HCT116 (cell line): ENCODE measurements around the gene MYCN. TPM values are rescaled to one million over a fixed set of nuclear protein-coding genes. Genes with fewer than 3 reads are reported as not detected.

ENCODE experiments used
- ATAC-seq: fragments of 200-7000 bp; cut with Tn5 transposase; 2 replicates; pipeline ENCODE4 v1.9.1; 2020; ENCODE audit warnings: mild to moderate bottlenecking, moderate library complexity
- BruUV-seq: library from RNA; stranded (reverse); fragments of 400-500 nt; replicated peaks from 2 replicates; lab custom pipeline; 2021; lab: Mats Ljungman, UMichigan
- CTCF ChIA-PET: fragments of 300-600 bp; sonication (Branson Sonifier 250); formaldehyde crosslinking; loops from one replicate; lab custom pipeline; 2021; ENCODE audit warnings: antibody characterized with exemption; lab: Charles Lee
- POLR2A ChIA-PET: fragments of 300-600, 350-600 bp; sonication (Branson Sonifier 250); formaldehyde crosslinking; loops from one replicate; lab custom pipeline; 2021; ENCODE audit warnings: antibody characterized with exemption; lab: Charles Lee
- RAD21 ChIA-PET, 2 experiments: fragments of 300-600 bp; sonication (Branson Sonifier 250); formaldehyde crosslinking; loops; one replicate each; lab custom pipeline; 2023; ENCODE audit warnings: low total read pairs in 2 of 2; ENCODE audit not compliant: uncharacterized antibody in 2 of 2, unreplicated experiment in 2 of 2, low non-redundant PET in 1 of 2; lab: Charles Lee
- DNase-seq: peaks from one replicate; pipeline ENCODE4 v3.0.0-alpha.2; 2010; ENCODE audit warnings: low read depth, low spot score
- H2AFZ ChIP-seq: fragments of 200-600 bp; shearing (Covaris generic), sonication (generic); 2 replicates; pipeline ENCODE4 v1.6.1; 2017; ENCODE audit warnings: low read depth, mixed run types, mixed read lengths, antibody characterized with exemption, low read length; ENCODE audit not compliant: poor library complexity, severe bottlenecking
- H3K27ac ChIP-seq: 2 replicates; pipeline ENCODE4 v1.5.1; 2012; ENCODE audit warnings: low read depth, low read length
- H3K27me3 ChIP-seq: fragments of 200-600 bp; sonication (generic); 2 replicates; pipeline ENCODE4 v1.6.1; 2016; ENCODE audit warnings: mixed run types, low read length, mixed read lengths; ENCODE audit not compliant: insufficient read depth
- H3K36me3 ChIP-seq, 2 experiments: fragments of 200-500 bp in 1 of 2; fragments of 200-600 bp in 1 of 2; sonication (Bioruptor generic) in 1 of 2; sonication (generic) in 1 of 2; 2 replicates each; pipeline versions ENCODE4 v1.5.1 to v1.6.1; 2014 to 2016; ENCODE audit warnings: low read length in 2 of 2, inconsistent platforms in 1 of 2, mixed read lengths in 1 of 2, mixed run types in 1 of 2; ENCODE audit not compliant: insufficient read depth in 2 of 2, control insufficient read depth in 1 of 2
- H3K4me1 ChIP-seq, 2 experiments: fragments of 200-600 bp in 1 of 2; sonication (generic) in 1 of 2; 2 replicates each; pipeline versions ENCODE4 v1.5.1 to v1.6.1; 2012 to 2017; ENCODE audit warnings: low read length in 2 of 2, inconsistent platforms in 1 of 2, mild to moderate bottlenecking in 1 of 2, mixed read lengths in 1 of 2, mixed run types in 1 of 2, moderate library complexity in 1 of 2; ENCODE audit not compliant: insufficient read depth in 2 of 2, control insufficient read depth in 1 of 2
- H3K4me2 ChIP-seq: fragments of 200-600 bp; sonication (generic); 2 replicates; pipeline ENCODE4 v1.6.1; 2017; ENCODE audit warnings: mixed run types, low read length, mixed read lengths
- H3K4me3 ChIP-seq, 2 experiments: fragments of 200-600 bp in 1 of 2; sonication (generic) in 1 of 2; replicated peaks in 1 of 2; 2 replicates each; pipeline ENCODE4 v1.5.1; 2011 to 2016; ENCODE audit warnings: low read length in 2 of 2, control low read depth in 1 of 2, low read depth in 1 of 2, mild to moderate bottlenecking in 1 of 2, mixed read lengths in 1 of 2, mixed run types in 1 of 2
- H3K79me2 ChIP-seq: fragments of 200-600 bp; sonication (generic); 2 replicates; pipeline ENCODE4 v1.6.1; 2017; ENCODE audit warnings: mild to moderate bottlenecking, mixed run types, low read length, moderate library complexity, mixed read lengths; ENCODE audit not compliant: insufficient read depth
- H3K9ac ChIP-seq: fragments of 200-600 bp; sonication (generic); 2 replicates; pipeline ENCODE4 v1.6.1; 2016; ENCODE audit warnings: low read length, mixed read lengths
- H3K9me2 ChIP-seq: fragments of 200-600 bp; sonication (generic), shearing (Covaris generic); 2 replicates; pipeline ENCODE4 v1.6.1; 2017; ENCODE audit warnings: mixed run types, mild to moderate bottlenecking, moderate library complexity; ENCODE audit not compliant: insufficient read depth
- H3K9me3 ChIP-seq, 2 experiments: fragments of 200-500 bp in 1 of 2; fragments of 200-600 bp in 1 of 2; sonication (Bioruptor generic) in 1 of 2; sonication (generic) in 1 of 2; 2 replicates each; pipeline ENCODE4 v1.6.1; 2014 to 2017; ENCODE audit warnings: low read length in 2 of 2, mixed read lengths in 2 of 2, inconsistent platforms in 1 of 2, low read depth in 1 of 2, mild to moderate bottlenecking in 1 of 2, mixed run types in 1 of 2, moderate library complexity in 1 of 2; ENCODE audit not compliant: control insufficient read depth in 1 of 2, insufficient read depth in 1 of 2
- H4K20me1 ChIP-seq: fragments of 200-600 bp; sonication (generic), shearing (Covaris generic); 2 replicates; pipeline ENCODE4 v1.6.1; 2017; ENCODE audit warnings: mixed run types, mild to moderate bottlenecking, moderate library complexity; ENCODE audit not compliant: insufficient read depth
- CBX3 ChIP-seq: IDR thresholded peaks from 2 replicates; pipeline ENCODE4 v1.6.1; 2012; ENCODE audit warnings: low read depth
- CEBPB ChIP-seq: IDR thresholded peaks from 2 replicates; pipeline ENCODE4 v1.6.1; 2012; ENCODE audit warnings: low read depth
- EGR1 ChIP-seq: IDR thresholded peaks from 2 replicates; pipeline ENCODE4 v1.6.1; 2012; ENCODE audit warnings: low read depth
- ELF1 ChIP-seq: IDR thresholded peaks from 2 replicates; pipeline ENCODE4 v1.6.1; 2012; ENCODE audit warnings: low read depth, borderline replicate concordance
- EZH2 ChIP-seq: fragments of 200-600 bp; sonication (generic); IDR thresholded peaks from 2 replicates; pipeline ENCODE4 v1.6.1; 2017; ENCODE audit warnings: antibody characterized with exemption, mixed run types
- FOSL1 ChIP-seq: IDR thresholded peaks from 2 replicates; pipeline ENCODE4 v1.6.1; 2012; ENCODE audit warnings: low read depth
- POLR2A ChIP-seq: IDR thresholded peaks from 2 replicates; pipeline ENCODE4 v1.7.0; 2011; ENCODE audit warnings: borderline replicate concordance; ENCODE audit not compliant: insufficient read depth, insufficient read length; ENCODE audit errors: extremely low read depth
- POLR2AphosphoS5 ChIP-seq: IDR thresholded peaks from 2 replicates; pipeline ENCODE4 v1.6.1; 2011; ENCODE audit warnings: mild to moderate bottlenecking, low read depth, low read length, moderate library complexity
- RAD21 ChIP-seq: IDR thresholded peaks from 2 replicates; pipeline ENCODE4 v1.6.1; 2012; ENCODE audit warnings: low read depth, mild to moderate bottlenecking
- SIN3A ChIP-seq: IDR thresholded peaks from 2 replicates; pipeline ENCODE4 v1.6.1; 2012; ENCODE audit warnings: low read depth
- SP1 ChIP-seq: IDR thresholded peaks from 2 replicates; pipeline ENCODE4 v1.6.1; 2012; ENCODE audit warnings: low read depth
- TCF7L2 ChIP-seq: IDR thresholded peaks from 2 replicates; pipeline ENCODE4 v1.7.0; 2011; ENCODE audit warnings: borderline replicate concordance, inconsistent platforms; ENCODE audit not compliant: insufficient read depth, insufficient read length; ENCODE audit errors: extremely low read depth
- YY1 ChIP-seq: IDR thresholded peaks from 2 replicates; pipeline ENCODE4 v1.6.1; 2011; ENCODE audit warnings: low read length, low read depth, moderate library complexity, mild to moderate bottlenecking; ENCODE audit not compliant: insufficient replicate concordance; ENCODE audit errors: extremely low read depth
- ZNF274 ChIP-seq: fragments of 200-500 bp; sonication (Bioruptor generic); IDR thresholded peaks from 2 replicates; pipeline ENCODE4 v1.6.1; 2014; ENCODE audit warnings: mild to moderate bottlenecking, low read depth, low read length, inconsistent platforms
- intact Hi-C: fragments of 100-400 bp; cut with micrococcal nuclease; formaldehyde crosslinking; loops from 2 replicates; pipeline ENCODE4 v1.10.0; 2022
- total RNA-seq: library from RNA; stranded (reverse); gene quantifications from one replicate; pipeline ENCODE4 v1.2.1, GENCODE V29; 2021; ENCODE audit not compliant: unreplicated experiment
- TF ChIP-seq, protein P1 (sequence below): IDR thresholded peaks from 2 replicates; pipeline ENCODE4 v1.6.1; 2011; ENCODE audit warnings: mild to moderate bottlenecking, low read length, moderate library complexity; ENCODE audit not compliant: insufficient replicate concordance; ENCODE audit errors: extremely low read depth
- TF ChIP-seq, protein P2 (sequence below): IDR thresholded peaks from 2 replicates; pipeline ENCODE4 v1.6.1; 2012; ENCODE audit warnings: low read depth
- TF ChIP-seq, protein P3 (sequence below): IDR thresholded peaks from 2 replicates; pipeline ENCODE4 v1.6.1; 2012
- TF ChIP-seq, protein P4 (sequence below): IDR thresholded peaks from 2 replicates; pipeline ENCODE4 v1.6.1; 2012
- TF ChIP-seq, protein P5 (sequence below), 3 experiments: fragments of 200-600 bp in 1 of 3; sonication (generic) in 1 of 3; IDR thresholded peaks in 2 of 3; conservative IDR thresholded peaks in 1 of 3; 2 replicates each; pipeline ENCODE4 v1.5.1; 2012 to 2017; ENCODE audit warnings: low read depth in 2 of 3, low read length in 2 of 3, antibody characterized with exemption in 1 of 3, borderline replicate concordance in 1 of 3, control low read depth in 1 of 3, mild to moderate bottlenecking in 1 of 3, mixed read lengths in 1 of 3, mixed run types in 1 of 3, moderate library complexity in 1 of 3; ENCODE audit not compliant: insufficient read depth in 1 of 3

MYCN gene
- total RNA-seq, 1 experiment from 2014 or later = not detected

DNA sequence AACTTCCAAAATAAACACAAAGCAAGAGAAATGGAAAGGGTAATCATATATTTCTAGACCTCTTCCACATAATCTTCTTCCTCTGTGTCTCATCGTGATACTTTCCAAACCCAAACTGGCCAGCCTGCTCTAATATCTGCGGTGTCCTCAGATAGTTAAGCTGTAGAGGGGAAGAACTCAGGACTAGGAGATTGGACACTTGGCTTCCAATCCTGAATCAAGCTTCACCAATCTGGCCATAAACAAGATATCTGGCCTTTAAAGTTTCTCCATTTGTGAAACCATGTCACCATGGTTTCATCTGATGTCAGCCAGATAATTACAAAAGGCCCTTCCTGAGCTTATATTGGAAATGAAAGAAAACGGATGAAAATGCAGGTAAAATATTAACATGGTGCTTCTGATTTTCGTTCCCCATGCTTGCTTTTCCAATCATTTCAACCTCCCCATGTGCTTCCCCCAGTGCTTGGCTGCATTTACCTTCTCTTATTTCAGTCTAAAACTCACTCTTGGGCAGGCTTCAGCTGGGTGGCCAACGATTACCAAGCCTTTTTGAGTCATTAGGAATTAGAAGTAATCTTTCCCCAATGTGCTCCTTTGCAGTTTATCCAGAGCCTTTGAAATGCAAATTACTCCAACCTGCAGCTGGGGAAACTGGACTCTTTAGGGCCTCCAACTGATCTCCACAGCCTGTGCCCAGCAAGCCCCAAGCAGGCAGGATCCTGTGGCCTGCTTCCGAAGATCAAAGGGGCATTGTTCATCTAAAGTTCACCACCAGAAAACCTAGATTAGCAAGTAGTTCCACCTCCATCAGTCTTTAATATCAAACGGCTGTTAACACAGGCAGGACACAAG, 44.5 kb upstream of the MYCN start:
- no peak overlapping the region for H3K27ac ChIP-seq
- ChIA-PET POLR2A (no interaction called here), CTCF (no interaction called here), RAD21 (no interaction called here)
- no peaks in the 10 kb centered on the region for H3K9me2 ChIP-seq
- no peak overlapping the region for H2AFZ ChIP-seq
- no peak overlapping the region for H3K9ac ChIP-seq
- 0 out of 4 replicates have a peak, but pooled peaks cover 0 to 4% of the 10 kb centered on the region in 2 experiments for H3K9me3 ChIP-seq
- intact Hi-C loops = no loop called here
- no peak for DNase-seq
- BruUV-seq = no TSS peak
- no peak for ATAC-seq
- H4K20me1 ChIP-seq = no peaks in the 10 kb centered on the region
- H3K4me3 ChIP-seq = no peak overlapping the region
- H3K4me1 ChIP-seq = no peaks in the 10 kb centered on the region
- H3K4me2 ChIP-seq = no peak overlapping the region
- no peaks in the 10 kb centered on the region for H3K36me3 ChIP-seq
- no peaks in the 10 kb centered on the region for H3K79me2 ChIP-seq
- H3K27me3 ChIP-seq = no peaks in the 10 kb centered on the region
- TF ChIP-seq FOSL1 (no peak), CEBPB (no peak), EZH2 (no peak), ELF1 (no peak), SIN3A (no peak), CBX3 (no peak), POLR2A (no peak), YY1 (no peak), SP1 (no peak), ZNF274 (no peak), POLR2AphosphoS5 (no peak), RAD21 (no peak), TCF7L2 (no peak), EGR1 (no peak)
- TF ChIP-seq, protein P1, sequence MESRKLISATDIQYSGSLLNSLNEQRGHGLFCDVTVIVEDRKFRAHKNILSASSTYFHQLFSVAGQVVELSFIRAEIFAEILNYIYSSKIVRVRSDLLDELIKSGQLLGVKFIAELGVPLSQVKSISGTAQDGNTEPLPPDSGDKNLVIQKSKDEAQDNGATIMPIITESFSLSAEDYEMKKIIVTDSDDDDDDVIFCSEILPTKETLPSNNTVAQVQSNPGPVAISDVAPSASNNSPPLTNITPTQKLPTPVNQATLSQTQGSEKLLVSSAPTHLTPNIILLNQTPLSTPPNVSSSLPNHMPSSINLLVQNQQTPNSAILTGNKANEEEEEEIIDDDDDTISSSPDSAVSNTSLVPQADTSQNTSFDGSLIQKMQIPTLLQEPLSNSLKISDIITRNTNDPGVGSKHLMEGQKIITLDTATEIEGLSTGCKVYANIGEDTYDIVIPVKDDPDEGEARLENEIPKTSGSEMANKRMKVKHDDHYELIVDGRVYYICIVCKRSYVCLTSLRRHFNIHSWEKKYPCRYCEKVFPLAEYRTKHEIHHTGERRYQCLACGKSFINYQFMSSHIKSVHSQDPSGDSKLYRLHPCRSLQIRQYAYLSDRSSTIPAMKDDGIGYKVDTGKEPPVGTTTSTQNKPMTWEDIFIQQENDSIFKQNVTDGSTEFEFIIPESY = no peak
- TF ChIP-seq, protein P2, sequence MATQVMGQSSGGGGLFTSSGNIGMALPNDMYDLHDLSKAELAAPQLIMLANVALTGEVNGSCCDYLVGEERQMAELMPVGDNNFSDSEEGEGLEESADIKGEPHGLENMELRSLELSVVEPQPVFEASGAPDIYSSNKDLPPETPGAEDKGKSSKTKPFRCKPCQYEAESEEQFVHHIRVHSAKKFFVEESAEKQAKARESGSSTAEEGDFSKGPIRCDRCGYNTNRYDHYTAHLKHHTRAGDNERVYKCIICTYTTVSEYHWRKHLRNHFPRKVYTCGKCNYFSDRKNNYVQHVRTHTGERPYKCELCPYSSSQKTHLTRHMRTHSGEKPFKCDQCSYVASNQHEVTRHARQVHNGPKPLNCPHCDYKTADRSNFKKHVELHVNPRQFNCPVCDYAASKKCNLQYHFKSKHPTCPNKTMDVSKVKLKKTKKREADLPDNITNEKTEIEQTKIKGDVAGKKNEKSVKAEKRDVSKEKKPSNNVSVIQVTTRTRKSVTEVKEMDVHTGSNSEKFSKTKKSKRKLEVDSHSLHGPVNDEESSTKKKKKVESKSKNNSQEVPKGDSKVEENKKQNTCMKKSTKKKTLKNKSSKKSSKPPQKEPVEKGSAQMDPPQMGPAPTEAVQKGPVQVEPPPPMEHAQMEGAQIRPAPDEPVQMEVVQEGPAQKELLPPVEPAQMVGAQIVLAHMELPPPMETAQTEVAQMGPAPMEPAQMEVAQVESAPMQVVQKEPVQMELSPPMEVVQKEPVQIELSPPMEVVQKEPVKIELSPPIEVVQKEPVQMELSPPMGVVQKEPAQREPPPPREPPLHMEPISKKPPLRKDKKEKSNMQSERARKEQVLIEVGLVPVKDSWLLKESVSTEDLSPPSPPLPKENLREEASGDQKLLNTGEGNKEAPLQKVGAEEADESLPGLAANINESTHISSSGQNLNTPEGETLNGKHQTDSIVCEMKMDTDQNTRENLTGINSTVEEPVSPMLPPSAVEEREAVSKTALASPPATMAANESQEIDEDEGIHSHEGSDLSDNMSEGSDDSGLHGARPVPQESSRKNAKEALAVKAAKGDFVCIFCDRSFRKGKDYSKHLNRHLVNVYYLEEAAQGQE = no peak
- TF ChIP-seq, protein P3, sequence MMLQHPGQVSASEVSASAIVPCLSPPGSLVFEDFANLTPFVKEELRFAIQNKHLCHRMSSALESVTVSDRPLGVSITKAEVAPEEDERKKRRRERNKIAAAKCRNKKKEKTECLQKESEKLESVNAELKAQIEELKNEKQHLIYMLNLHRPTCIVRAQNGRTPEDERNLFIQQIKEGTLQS = no peak
- TF ChIP-seq, protein P4, sequence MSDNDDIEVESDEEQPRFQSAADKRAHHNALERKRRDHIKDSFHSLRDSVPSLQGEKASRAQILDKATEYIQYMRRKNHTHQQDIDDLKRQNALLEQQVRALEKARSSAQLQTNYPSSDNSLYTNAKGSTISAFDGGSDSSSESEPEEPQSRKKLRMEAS = no peak
- TF ChIP-seq, protein P5, sequence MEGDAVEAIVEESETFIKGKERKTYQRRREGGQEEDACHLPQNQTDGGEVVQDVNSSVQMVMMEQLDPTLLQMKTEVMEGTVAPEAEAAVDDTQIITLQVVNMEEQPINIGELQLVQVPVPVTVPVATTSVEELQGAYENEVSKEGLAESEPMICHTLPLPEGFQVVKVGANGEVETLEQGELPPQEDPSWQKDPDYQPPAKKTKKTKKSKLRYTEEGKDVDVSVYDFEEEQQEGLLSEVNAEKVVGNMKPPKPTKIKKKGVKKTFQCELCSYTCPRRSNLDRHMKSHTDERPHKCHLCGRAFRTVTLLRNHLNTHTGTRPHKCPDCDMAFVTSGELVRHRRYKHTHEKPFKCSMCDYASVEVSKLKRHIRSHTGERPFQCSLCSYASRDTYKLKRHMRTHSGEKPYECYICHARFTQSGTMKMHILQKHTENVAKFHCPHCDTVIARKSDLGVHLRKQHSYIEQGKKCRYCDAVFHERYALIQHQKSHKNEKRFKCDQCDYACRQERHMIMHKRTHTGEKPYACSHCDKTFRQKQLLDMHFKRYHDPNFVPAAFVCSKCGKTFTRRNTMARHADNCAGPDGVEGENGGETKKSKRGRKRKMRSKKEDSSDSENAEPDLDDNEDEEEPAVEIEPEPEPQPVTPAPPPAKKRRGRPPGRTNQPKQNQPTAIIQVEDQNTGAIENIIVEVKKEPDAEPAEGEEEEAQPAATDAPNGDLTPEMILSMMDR (IDR thresholded peaks at IDR 0.05 in 2 of 3, conservative IDR thresholded peaks at IDR 0.05 in 1 of 3; ENCODE audit: borderline replicate concordance in 1 of 3, insufficient read depth in 1 of 3, low read depth in 2 of 3, low read length in 2 of 3) = no peak
